Activated T-helper 2 cell treated with anti-CD3 and anti-CD28 coated beads, Interferon-gamma antibody, Interleukin-2, Interleukin-4, amounts not matched to agents 10 μg/mL and 5 μg/mL and 100 μg/mL, durations not matched to agents 14 hours and 24 hours and 36 hours (primary cell): ENCODE data around the gene KLHL30. TPM values are rescaled to one million over a fixed set of nuclear protein-coding genes. Genes with fewer than 3 reads are reported as not detected.

ENCODE experiments used
- DNase-seq: peaks from one replicate; pipeline ENCODE4 v3.0.0; 2021; ENCODE audit warnings: low spot score
- H3K27ac Mint-ChIP-seq: one replicate; pipeline ENCODE4 v1.8.0; 2021; ENCODE audit warnings: mixed read lengths
- H3K27me3 Mint-ChIP-seq: one replicate; pipeline ENCODE4 v1.8.0; 2021; ENCODE audit warnings: low read depth, mixed read lengths
- H3K36me3 Mint-ChIP-seq: one replicate; pipeline ENCODE4 v1.8.0; 2021; ENCODE audit warnings: low read depth, mixed read lengths
- H3K4me1 Mint-ChIP-seq: one replicate; pipeline ENCODE4 v1.8.0; 2021; ENCODE audit warnings: low read depth, mixed read lengths
- H3K4me3 Mint-ChIP-seq: one replicate; pipeline ENCODE4 v1.8.0; 2021; ENCODE audit warnings: low read depth, mild to moderate bottlenecking, moderate library complexity, mixed read lengths
- H3K9me3 Mint-ChIP-seq: one replicate; pipeline ENCODE4 v1.8.0; 2021; ENCODE audit warnings: mixed read lengths
- intact Hi-C: fragments of 100-400 bp; cut with micrococcal nuclease; formaldehyde crosslinking; loops from one replicate; pipeline ENCODE4 v1.15.1; 2023
- total RNA-seq: library from RNA; stranded (reverse); gene quantifications from 2 replicates; pipeline ENCODE4 v1.2.3, GENCODE V29; 2022

The KLHL30 gene
- total RNA-seq, 1 donor from 2014 or later, result not detected

DNA sequence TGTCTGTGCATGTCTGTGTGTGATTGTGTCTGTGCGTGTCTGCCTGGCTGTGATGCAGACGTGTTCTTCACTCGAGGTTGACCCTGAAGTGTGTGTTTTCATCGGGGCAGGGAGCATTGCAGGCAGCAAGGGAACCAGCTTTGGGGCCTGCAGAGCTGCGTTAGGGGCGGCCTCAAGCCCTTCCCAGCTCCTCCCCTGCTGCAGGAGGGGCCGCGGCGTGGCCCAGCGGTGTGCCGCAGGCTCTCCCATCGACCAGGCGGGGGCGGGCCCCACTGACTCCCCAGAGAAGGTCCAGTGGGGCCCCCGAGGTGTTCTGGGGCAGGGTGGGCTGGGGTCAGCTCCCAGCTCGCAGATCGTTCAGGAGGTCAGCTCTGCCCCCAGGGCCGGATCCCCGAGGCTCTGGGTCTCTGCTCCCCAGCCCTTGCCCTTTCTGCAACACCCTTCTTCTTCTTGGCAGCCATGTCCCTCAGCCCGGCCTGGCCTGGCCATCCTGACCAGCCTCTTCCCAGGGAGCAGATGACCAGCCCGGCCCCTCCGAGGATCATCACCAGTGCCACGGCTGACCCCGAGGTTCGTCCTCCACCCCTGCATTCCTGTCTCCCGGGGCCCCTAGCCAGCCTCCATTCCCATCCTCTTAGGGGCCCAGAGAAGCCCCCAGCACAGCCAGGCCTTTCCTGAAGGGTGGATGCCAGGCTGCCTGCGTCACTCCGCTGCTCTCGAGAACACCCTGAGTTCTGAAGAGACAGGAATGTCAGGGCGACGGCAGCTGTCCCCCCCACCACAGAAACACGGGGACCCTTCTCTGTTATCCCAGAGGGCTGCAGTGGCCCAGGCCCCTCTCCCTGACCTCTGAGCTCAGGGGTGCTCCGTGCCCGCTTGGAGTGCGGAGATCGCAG lies 11.1 kb upstream of the KLHL30 start:
- H3K9me3 Mint-ChIP-seq, result no peaks in the 10 kb centered on the region
- no peaks in the 10 kb centered on the region for H3K4me1 Mint-ChIP-seq
- DNase-seq, result no peak
- H3K4me3 Mint-ChIP-seq, result no peak overlapping the region
- no peaks in the 10 kb centered on the region for H3K36me3 Mint-ChIP-seq
- intact Hi-C loops, result no loop called here
- no peak overlapping the region for H3K27ac Mint-ChIP-seq
- H3K27me3 Mint-ChIP-seq, result no peaks in the 10 kb centered on the region

DNA sequence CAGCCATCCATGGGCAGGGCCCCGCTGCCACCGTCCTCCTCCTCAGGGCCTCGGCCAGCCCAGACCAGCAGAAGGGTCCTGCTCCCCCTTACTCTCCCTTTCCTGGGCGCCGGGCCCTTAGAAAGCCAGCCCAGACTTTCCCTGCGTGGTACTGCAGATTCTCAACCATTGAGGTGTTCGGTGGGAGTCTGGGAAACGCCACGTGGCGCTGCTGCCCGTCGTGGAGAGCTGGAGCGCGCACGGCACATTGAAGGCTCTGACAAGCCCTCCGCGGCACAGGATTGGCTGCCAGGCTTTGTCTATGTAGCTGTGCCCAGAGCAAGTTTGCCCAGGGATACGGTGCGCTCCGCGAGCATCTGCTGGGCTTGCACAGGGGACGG lies 10.4 kb upstream of the KLHL30 start:
- no peak for DNase-seq
- no peak overlapping the region for H3K27ac Mint-ChIP-seq
- H3K4me1 Mint-ChIP-seq, result no peaks in the 10 kb centered on the region
- H3K36me3 Mint-ChIP-seq, result no peaks in the 10 kb centered on the region
- intact Hi-C loops, result no loop called here
- no peaks in the 10 kb centered on the region for H3K27me3 Mint-ChIP-seq
- no peaks in the 10 kb centered on the region for H3K9me3 Mint-ChIP-seq
- H3K4me3 Mint-ChIP-seq, result no peak overlapping the region

DNA sequence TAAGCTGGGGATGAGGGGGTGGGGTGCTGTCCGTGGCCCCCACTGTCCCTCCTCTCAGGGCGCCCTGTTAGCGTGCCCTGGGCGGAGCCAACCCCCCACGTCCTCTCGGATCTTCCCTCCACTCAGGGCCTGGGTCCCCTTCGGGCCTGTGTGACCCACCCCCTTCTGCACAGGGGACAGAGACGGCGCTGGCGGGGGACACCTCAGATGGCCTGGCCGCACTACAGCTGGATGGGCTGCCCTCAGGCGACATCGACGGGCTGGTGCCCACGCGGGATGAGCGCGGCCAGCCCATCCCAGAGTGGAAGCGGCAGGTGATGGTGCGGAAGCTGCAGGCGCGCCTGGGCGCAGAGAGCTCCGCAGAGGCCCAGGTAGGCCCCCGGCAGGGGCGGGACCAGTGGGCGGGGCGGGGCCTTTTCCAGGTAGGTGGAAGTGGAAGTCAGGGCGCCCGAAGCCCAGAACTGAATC lies 9.9 kb upstream of the KLHL30 start:
- no peak for DNase-seq
- intact Hi-C loops, result no loop called here
- no peaks in the 10 kb centered on the region for H3K9me3 Mint-ChIP-seq
- no peaks in the 10 kb centered on the region for H3K36me3 Mint-ChIP-seq
- H3K4me3 Mint-ChIP-seq, result no peak overlapping the region
- no peak overlapping the region for H3K27ac Mint-ChIP-seq
- H3K4me1 Mint-ChIP-seq, result no peaks in the 10 kb centered on the region
- H3K27me3 Mint-ChIP-seq, result no peaks in the 10 kb centered on the region

DNA sequence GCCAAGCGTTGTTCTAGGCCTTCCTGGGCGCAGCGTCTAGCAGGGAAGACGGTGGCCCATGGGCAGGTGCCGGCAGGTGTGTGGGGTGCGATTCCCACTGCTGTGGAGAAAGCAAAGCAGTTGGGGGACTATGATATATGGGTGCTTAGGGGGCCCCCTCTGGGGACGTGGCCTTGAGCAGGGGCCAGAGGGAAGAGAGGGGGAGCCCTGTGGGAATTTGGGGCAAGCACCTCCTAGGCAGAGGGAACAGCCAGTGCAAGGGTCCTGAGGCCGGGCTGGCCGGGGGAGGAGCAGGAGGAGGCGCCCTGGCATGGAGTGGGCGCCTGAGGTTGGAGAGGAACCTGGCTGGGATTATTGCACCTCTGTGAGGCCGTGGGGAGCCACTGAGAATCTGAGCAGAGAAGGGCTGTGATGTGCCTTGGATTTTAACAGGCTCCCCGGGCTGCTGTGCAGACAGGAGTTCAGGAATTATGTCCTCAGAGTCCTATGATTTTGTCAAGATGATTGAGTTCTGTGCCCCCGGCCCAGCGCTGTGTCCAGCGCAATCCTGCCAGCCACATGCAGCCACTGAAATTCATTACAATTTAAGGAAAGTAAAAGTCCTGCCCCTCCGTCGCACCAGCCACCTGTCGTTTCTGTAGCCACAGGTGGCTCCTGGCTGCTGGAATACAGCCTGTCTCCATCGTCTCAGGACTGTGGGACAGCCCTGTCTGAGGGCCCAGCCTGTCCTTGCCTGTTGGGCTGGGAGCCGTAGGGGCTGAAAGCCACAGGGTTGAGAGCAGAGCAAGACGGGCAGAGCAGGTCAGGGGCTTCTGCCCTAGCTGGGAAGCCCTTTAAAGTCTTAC lies 9.1 kb upstream of the KLHL30 start:
- no peaks in the 10 kb centered on the region for H3K27me3 Mint-ChIP-seq
- no peaks in the 10 kb centered on the region for H3K4me1 Mint-ChIP-seq
- no peak overlapping the region for H3K27ac Mint-ChIP-seq
- no peak for DNase-seq
- no peak overlapping the region for H3K4me3 Mint-ChIP-seq
- H3K9me3 Mint-ChIP-seq, result no peaks in the 10 kb centered on the region
- no peaks in the 10 kb centered on the region for H3K36me3 Mint-ChIP-seq
- intact Hi-C loops, result no loop called here

- Mint-ChIP-seq H3K27ac (no peak overlapping the region), H3K4me3 (no peak overlapping the region), H3K9me3 (no peaks in the 10 kb centered on the region), H3K27me3 (no peaks in the 10 kb centered on the region), H3K36me3 (no peaks in the 10 kb centered on the region), H3K4me1 (no peaks in the 10 kb centered on the region)
- no peak for DNase-seq
- intact Hi-C loops, result no loop called here
Observed at GRCh38 chr2:238130111-238130695, 8.3 kb upstream of the KLHL30 start.

DNA sequence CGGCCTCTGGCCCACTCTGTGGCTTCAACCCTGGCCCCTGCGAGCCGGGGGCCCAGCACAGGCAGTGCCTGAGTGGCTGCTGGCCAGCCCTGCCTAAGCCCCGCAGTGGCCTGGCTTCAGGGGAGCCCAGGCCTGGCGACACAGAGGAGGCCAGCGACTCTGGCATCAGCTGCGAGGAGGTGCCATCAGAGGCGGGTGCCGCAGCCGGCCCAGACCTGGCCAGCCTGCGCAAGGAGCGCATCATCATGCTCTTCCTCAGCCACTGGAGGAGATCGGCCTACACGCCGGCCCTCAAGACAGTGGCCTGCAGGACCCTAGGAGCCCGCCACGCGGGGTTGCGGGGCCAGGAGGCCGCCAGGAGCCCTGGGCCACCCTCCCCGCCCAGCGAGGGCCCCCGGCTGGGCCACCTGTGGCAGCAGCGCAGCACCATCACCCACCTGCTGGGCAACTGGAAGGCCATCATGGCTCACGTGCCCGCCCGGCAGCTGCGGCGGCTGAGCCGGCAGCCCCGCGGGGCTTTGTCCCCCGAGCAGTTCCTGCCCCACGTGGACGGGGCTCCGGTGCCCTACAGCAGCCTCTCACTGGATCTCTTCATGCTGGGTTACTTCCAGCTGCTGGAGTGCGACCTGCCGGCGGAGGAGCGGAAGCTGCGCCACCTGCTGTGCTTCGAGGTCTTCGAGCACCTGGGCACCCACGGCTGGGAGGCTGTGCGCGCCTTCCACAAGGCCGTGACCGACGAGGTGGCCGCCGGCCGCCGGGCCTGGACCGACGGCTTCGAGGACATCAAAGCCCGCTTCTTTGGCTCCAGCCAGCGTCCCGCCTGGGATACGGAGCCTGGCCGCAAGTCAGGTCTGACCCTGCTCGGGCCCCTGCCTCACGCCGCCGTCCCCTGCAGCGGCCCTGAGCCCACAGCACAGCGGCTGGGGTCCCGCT lies 7.5 kb upstream of the KLHL30 start:
- DNase-seq, result no peak
- Mint-ChIP-seq H3K36me3 (no peaks in the 10 kb centered on the region), H3K27me3 (no peaks in the 10 kb centered on the region), H3K4me1 (no peaks in the 10 kb centered on the region), H3K9me3 (no peaks in the 10 kb centered on the region), H3K27ac (no peak overlapping the region), H3K4me3 (no peak overlapping the region)
- intact Hi-C loops, result no loop called here

DNA sequence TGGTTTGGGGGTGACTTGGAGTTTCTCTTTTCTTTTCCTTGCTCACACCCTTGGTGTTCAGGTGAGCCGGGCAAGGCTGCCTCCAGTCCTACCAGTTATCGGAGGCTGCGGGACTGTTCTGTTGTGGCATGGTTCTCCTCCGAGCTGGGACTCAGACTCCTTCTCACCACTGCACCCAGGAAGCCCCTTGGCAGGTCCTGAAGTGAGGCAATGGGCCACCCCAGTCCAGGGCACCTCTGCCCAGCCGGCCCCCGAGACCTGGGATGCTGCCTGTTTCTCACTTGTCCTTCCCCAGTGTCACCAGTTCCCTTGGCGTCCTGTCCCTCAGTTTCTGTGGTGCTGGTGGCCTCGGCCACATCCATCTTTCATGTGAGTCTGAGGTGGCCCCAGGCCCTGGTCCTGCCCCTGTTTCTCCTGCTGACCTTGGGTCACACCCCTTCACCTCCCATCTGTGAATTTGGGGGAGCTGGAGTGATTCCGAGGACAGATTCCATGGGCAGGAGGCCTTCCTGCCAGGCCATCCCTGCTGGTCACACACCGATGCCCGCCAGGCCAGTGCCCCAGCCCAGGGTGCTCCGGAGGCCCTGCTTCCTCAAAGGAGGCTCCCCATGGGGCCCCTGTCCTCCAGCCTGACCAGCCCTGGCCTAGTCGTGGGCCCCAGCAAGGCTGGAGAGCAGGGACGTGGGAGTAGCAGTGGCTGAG lies 6.6 kb upstream of the KLHL30 start:
- H3K9me3 Mint-ChIP-seq, result no peaks in the 10 kb centered on the region
- no peak overlapping the region for H3K27ac Mint-ChIP-seq
- H3K36me3 Mint-ChIP-seq, result no peaks in the 10 kb centered on the region
- H3K4me3 Mint-ChIP-seq, result no peak overlapping the region
- no peaks in the 10 kb centered on the region for H3K4me1 Mint-ChIP-seq
- intact Hi-C loops, result no loop called here
- DNase-seq, result no peak
- no peaks in the 10 kb centered on the region for H3K27me3 Mint-ChIP-seq

DNA sequence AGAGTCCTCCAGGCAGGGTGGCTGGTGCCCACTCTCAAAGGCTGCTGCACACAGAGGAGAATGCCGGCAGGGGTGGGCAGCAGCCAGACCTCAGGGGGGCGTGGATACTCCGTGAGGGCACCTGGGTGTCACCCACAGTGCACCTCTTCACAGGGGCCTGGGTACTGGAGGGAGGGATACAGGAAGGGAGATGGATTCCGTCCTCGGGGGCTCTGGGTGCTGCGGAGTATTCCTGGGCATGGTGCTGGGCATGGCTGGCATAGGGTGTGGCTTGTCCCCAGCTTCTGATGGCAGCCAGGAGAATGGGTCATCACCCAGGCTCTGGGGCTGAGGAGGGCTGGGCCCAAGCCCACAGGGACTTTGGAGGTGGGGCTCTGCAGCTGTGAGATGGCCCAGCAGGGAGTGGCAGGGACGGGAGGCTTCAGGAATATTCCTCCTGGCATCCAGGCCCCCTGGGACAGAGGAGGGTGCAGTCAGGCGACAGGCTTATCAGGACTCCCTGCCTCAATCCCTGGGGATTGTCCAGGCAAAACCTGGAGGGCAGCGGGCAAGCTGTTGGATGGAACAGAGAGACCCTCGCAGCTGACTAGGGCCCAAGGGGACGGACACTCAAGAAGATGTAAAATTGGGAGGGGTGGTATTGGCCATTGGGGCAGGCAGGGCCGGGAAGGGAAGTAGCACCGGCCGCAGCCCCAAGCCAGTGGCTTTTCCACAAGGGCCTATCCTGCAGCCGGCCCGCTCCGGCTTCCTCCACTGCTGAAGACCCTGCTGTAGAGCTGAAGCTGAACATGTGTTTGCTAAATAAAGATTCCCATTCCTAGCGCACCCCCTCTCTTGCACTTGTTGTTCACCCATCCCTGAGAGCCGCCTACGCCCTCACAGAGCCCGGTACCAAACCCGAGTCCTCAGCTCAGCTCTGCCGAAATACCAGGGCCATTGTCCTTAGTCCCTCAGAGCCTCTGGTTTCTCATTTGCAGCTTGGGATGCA lies 5.7 kb upstream of the KLHL30 start:
- intact Hi-C loops, result no loop called here
- Mint-ChIP-seq H3K4me3 (no peak overlapping the region), H3K4me1 (no peaks in the 10 kb centered on the region), H3K36me3 (no peaks in the 10 kb centered on the region), H3K27ac (no peak overlapping the region), H3K27me3 (no peaks in the 10 kb centered on the region), H3K9me3 (no peaks in the 10 kb centered on the region)
- DNase-seq, result no peak

GRCh38 chr2:238133499-238134392 lies 4.7 kb upstream of the KLHL30 start:
- Mint-ChIP-seq H3K36me3 (no peaks in the 10 kb centered on the region), H3K4me1 (no peaks in the 10 kb centered on the region), H3K4me3 (no peak overlapping the region), H3K27ac (no peak overlapping the region), H3K9me3 (no peaks in the 10 kb centered on the region), H3K27me3 (no peaks in the 10 kb centered on the region)
- intact Hi-C loops, result no loop called here
- no peak for DNase-seq

DNA sequence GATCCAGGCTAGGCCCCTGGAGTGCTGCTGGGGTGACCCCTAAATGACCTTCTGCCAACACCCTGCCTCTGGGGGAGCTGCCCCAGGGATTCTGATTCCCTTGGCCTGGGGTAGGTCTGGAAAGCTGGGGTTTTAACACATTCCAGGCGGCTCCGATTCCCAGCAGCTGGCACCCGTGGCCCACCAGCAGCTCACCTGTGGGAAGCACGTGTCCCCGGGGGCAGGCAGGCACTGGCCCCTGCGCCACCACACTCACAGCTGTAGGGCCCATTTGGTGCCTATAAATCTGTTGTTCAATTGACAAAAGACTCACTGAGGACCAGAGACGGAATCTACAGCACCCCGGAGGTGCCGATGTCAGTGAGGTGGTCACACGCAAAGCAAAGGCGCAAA lies 4.1 kb upstream of the KLHL30 start:
- DNase-seq, result no peak
- Mint-ChIP-seq H3K9me3 (no peaks in the 10 kb centered on the region), H3K27me3 (no peaks in the 10 kb centered on the region), H3K36me3 (no peaks in the 10 kb centered on the region), H3K4me3 (no peak overlapping the region), H3K27ac (no peak overlapping the region), H3K4me1 (no peaks in the 10 kb centered on the region)
- intact Hi-C loops, result no loop called here
